MCF 10A (cell line): Measurements from ENCODE around the gene OR10G3. TPM values are rescaled to one million over a fixed set of nuclear protein-coding genes. Genes with fewer than 3 reads are reported as not detected.

Experiments
- BruUV-seq: library from RNA; stranded (reverse); fragments of 400-500 nt; replicated peaks from 2 replicates; lab custom pipeline; 2021; lab: Mats Ljungman, UMichigan
- CTCF ChIA-PET: fragments of 300-600 bp; sonication (Branson Sonifier 250); formaldehyde crosslinking; extraction: SDS; loops from one replicate; lab custom pipeline; 2021; ENCODE audit warnings: antibody characterized with exemption, inconsistent platforms; lab: Yijun Ruan, JAX
- POLR2A ChIA-PET: fragments of 300-600, 350-650 bp; sonication (Branson Sonifier 250); formaldehyde crosslinking; extraction: SDS; loops from one replicate; lab custom pipeline; 2020; ENCODE audit warnings: antibody characterized with exemption, inconsistent platforms; lab: Yijun Ruan, JAX
- DNase-seq: peaks from one replicate; pipeline ENCODE4 v3.0.0-alpha.2; 2018; ENCODE audit not compliant: unreplicated experiment
- H3K27ac Mint-ChIP-seq: one replicate; pipeline ENCODE4 v1.8.0; 2022; ENCODE audit warnings: mild to moderate bottlenecking, low read depth, mixed read lengths; ENCODE audit not compliant: unreplicated experiment
- H3K27me3 Mint-ChIP-seq: one replicate; pipeline ENCODE4 v1.8.0; 2022; ENCODE audit warnings: mixed read lengths; ENCODE audit not compliant: insufficient read depth, unreplicated experiment
- H3K36me3 Mint-ChIP-seq: one replicate; pipeline ENCODE4 v1.8.0; 2022; ENCODE audit warnings: mild to moderate bottlenecking, moderate library complexity, mixed read lengths; ENCODE audit not compliant: insufficient read depth, unreplicated experiment
- H3K4me1 Mint-ChIP-seq: one replicate; pipeline ENCODE4 v1.8.0; 2022; ENCODE audit warnings: mixed read lengths; ENCODE audit not compliant: insufficient read depth, unreplicated experiment
- H3K4me3 Mint-ChIP-seq: one replicate; pipeline ENCODE4 v1.8.0; 2022; ENCODE audit warnings: mild to moderate bottlenecking, moderate library complexity, mixed read lengths; ENCODE audit not compliant: unreplicated experiment
- H3K9me3 Mint-ChIP-seq: one replicate; pipeline ENCODE4 v1.8.0; 2022; ENCODE audit warnings: mixed read lengths; ENCODE audit not compliant: unreplicated experiment
- CTCF ChIP-seq: fragments of 200-600 bp; IDR thresholded peaks from one replicate; pipeline ENCODE4 v1.8.0; 2022; ENCODE audit warnings: antibody characterized with exemption, mild to moderate bottlenecking; ENCODE audit not compliant: unreplicated experiment
- intact Hi-C: fragments of 100-400 bp; cut with micrococcal nuclease; formaldehyde crosslinking; loops from 2 replicates; pipeline ENCODE4 v1.14.1; 2022
- total RNA-seq: library from RNA; stranded (reverse); gene quantifications from 2 replicates; pipeline ENCODE4 v1.2.3, GENCODE V29; 2022

OR10G3 gene
- total RNA-seq, 1 experiment from 2014 or later: not detected

GRCh38 chr14:21518725-21519124 lies 61.2 kb downstream of the OR10G3 start:
- no peaks in the 10 kb centered on the region for H3K4me1 Mint-ChIP-seq
- peaks cover 34% of the 10 kb centered on the region for H3K27me3 Mint-ChIP-seq
- no TSS peak for BruUV-seq
- intact Hi-C loops: no loop called here
- DNase-seq: no peak
- no peak overlapping the region for H3K4me3 Mint-ChIP-seq
- no peak for TF ChIP-seq CTCF
- POLR2A ChIA-PET: no interaction called here
- no peak overlapping the region for H3K27ac Mint-ChIP-seq
- CTCF ChIA-PET: interaction anchor here (0.7 kb wide), 1 partner anchor 23 kb away, joined by 3 read pairs; no protein-coding TSS in a partner anchor
- no peaks in the 10 kb centered on the region for H3K36me3 Mint-ChIP-seq
- H3K9me3 Mint-ChIP-seq: no peaks in the 10 kb centered on the region

Other genes with a start within 250 kb of the OR10G3 start
- gene SUPT16H, start 196.1 kb downstream of the OR10G3 start, total RNA-seq: 97.0 and 98.3 TPM in 2 replicates
- 70.7 and 78.1 TPM in 2 replicates for gene CHD8, start 124.0 kb downstream of the OR10G3 start, total RNA-seq
- 22.8 and 23.3 TPM in 2 replicates for gene RAB2B, start 103.1 kb downstream of the OR10G3 start, total RNA-seq
- gene TOX4, start 102.9 kb downstream of the OR10G3 start, total RNA-seq: 84.1 and 105 TPM in 2 replicates
- 36.4 and 46.7 TPM in 2 replicates for gene METTL3, start 68.7 kb downstream of the OR10G3 start, total RNA-seq
- 0.05 and 0.09 TPM in 2 replicates for gene SALL2, start 53.7 kb downstream of the OR10G3 start, total RNA-seq
- gene OR10G2, start 54.9 kb upstream of the OR10G3 start, total RNA-seq: not detected in 2 replicates
- gene OR4E2, start 73.8 kb upstream of the OR10G3 start, total RNA-seq: not detected in 2 replicates
- gene OR4E1, start 93.7 kb upstream of the OR10G3 start, total RNA-seq: not detected in 2 replicates